HG02884 (cell line): ENCODE results near the gene MYMK.

Source experiments
- ATAC-seq: cut with Tn5 transposase; IDR thresholded peaks from one replicate; pipeline ENCODE4 v1.9.1; 2021; ENCODE audit warnings: mild to moderate bottlenecking, moderate library complexity; ENCODE audit not compliant: unreplicated experiment

Gene MYMK

DNA sequence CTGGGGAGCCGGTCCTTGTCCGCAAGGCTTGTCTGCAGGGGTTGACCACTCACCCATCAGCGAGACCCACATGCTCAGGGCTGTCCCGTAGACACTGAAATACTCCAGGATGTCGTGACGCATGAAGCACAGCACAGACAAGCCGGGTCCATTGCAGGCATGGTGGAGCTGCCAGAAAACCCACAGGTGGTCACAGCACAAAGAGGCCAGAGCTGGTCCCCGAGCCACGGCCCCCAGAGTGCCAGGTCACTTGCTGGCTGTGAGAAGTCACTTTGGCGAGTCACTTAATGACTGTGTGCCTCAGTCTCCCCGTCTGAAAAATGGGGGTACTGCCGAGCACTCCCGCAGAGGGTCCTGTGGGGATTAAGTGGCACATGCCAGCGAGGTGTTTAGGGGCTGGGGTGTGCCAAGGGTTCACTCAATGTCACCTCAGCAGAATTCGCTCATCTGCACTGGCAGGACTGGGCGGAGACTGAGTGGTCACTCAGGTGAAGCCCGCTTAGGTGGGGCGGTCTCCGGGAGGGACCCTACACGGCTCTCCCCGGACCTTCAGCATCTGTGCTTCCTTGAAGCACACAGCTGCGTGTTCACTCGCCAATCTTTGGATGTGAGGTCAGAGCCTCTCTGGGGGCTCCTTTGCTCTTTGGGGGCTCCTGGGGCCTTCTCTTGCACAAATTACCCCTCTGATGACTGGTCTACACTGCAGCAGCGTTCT, 4.5 kb downstream of the MYMK start:
- no peak for ATAC-seq

DNA sequence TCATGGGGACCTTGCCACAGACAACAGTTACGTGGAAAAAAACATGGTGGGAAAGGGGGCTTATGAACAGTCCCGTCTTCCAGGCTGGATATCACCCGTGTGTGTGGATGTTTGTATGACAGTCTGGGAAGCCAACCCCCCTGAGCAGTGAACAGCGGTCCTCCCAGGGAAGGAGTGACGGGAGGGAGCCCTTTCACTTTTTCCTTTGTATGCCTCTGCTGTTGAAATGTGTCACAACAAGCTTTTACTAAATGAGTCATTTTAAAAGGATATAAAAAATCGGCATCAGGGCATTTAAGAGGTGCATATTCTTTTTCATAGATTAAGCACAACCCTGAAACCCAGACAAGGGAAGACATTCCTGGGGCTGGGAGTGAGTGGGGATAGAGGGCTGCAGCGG, 5.1 kb downstream of the MYMK start:
- no peak for ATAC-seq

DNA sequence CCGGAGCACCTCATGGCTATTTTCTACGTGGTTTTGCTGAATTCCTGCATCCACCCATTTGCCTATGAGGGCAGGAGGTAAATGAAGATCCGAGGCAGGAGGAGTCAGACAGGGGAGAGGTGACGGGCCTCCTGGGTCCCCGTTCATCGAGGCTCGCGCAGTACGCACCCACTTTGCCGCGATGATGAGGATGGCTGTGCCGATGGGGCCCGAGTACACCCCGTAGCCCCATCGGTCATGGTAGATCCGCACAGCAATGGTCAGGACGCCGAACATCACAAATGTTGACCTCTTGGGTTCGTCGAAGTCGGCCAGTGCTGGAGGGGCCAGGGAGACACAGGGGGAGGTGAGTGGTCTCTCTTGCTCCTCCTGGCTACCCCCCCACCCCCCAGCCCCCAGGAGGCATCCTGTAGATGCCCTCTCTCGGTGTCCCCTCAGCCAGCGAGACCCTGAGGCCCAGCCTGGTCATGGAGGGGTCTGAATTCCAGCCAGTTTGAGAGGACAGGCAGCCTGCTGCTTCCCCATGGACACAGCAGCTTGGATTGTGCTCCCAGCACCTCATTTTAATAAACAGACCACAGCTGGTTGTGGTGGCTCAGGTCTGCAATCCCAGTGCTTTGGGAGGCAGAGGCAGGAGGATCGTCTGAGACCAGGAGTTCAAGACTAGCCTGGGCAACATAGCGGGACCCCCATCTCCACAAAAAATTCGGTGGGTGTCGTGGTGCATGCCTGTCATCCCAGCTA, 5.9 kb downstream of the MYMK start:
- no peak for ATAC-seq

DNA sequence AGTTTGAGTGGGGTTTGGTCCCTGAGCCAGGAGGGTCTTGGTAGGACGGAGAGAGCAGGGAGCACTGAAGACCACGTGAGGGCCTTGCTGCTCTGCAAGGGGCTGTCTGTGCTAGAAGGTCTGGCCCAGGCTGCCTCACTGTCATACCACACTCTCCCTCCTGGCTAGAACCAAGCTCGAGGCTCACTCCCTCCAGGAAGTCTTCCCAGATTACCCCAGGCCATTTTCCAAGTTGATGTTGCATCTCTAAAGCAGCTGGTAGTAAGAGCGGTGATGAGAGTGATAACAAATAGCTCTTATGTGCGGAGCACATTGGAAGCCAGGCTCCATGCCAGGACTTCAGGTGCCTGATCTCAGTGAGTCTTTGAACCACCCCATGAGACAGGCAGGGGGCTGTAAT, 6.6 kb downstream of the MYMK start:
- ATAC-seq: no peak

DNA sequence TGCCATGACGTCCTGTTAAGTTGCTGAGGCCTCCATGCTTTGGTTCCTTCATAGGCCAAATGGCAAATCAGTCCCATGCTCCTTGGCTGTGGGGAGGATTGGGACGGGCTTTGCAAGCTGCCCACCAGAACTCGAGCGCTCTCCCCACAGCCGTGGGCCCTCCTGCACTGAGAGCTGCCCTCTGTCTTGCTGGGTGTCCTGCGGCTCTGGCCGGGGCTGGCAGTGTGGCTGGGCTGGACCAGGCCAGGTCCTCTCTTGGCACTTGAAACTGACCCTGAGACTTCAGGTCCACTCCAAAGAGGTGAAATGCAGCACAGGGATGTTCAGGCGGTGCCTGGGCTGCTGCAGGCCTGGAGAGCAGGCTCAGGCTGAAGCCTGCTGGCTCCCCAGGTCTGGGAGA, 7.0 kb downstream of the MYMK start:
- ATAC-seq: no peak

DNA sequence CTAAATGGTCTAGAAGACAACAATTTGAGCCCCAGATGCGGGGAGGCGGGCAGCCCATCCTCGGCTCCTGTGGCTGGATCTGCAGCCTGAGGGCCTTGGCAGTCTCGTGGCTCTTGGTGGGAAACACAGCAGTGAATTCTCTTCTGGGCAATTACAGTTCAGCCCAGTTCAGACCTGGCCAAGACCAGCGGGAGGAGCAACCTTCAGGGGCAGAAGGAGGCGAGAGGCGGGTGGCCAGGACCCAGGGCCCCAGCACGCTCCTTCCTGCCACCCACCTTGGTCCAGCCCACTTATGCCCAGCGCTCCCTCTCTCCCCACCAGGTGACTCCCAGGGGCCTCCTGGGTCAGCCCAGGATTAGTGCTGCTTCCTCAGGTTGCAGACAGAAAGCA, 7.8 kb downstream of the MYMK start:
- no peak for ATAC-seq

DNA sequence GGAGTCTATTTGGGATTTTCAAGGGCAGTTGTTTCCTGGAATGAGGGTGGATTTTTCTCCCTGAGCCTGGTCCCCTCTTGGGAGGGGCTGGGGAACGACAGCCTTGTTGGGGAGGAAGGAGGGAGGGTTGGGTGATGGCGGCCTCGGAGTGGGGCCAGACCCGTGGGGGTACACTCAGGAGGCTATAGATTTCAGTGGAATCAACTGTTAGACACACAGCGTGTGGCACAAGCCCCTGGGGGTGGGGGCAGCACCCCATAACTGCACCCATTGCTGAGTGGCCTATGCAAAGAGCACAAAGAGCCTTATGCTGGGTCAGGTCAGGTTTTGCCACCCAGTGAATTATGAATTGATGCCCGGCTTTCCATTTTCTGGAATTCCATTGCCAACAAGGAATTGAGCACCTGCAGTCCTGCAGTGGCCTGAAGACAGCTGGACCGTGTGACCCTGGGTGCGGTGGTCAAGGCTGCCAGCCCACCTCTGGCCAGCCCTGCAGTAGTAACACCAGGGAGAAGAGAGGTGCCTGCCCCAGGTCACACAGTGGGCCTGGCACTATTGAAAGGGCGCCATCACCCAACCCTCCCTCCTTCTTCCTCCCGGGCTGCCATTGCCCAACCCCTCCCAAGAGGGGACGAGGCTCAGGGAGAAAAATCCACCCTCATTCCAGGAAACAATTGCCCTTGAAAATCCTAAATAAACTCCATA, 8.4 kb downstream of the MYMK start:
- ATAC-seq: no peak

DNA sequence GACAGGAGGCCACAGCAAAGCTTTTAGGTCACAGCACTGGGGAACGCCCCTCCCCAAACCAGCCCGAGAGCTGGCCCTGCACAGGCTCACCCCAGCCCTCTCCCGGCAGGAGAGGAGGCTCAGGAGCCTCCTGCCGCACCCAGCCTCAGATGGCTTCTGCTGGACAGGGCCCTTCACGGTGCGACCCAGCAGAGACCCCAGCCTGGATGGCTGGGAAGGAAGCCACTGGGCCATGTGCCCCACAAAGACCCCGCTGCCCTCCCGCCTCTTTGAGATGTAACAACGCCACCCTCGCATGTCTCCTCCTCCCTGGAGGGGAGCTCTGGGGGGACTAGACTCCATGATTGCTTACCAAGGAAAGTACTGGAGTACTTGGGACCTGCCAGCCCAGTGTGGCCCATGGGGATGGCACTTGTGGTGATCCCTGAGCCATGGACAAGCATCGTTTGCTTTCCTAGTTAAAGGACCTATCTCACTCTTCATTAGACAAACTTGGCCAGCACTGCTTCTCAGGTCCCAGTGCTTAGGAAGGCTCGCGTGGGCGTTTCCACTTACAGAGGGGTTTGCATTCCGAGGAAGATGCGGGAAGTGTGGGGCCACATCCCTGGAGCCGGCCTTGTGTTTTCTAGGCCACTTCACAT, 9.0 kb downstream of the MYMK start:
- no peak for ATAC-seq

DNA sequence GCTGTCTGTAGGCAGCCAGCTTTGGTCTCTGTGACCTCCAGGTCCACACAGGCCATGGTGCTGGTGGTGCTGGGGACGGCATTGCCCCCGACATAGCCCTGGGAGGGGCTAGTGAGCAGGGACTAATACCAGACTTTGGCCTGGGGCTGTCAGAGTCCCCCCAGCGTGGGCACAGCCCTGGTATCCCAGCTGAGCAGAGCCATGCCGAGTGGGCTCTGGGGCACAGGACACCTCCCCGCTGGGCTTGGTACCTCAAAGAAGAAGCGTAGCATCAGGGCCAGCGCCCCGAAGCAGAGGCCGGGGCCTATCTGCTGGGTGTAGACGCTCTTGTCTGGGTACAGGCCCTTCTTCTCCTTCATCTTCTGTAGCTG, 9.5 kb downstream of the MYMK start:
- no peak for ATAC-seq

DNA sequence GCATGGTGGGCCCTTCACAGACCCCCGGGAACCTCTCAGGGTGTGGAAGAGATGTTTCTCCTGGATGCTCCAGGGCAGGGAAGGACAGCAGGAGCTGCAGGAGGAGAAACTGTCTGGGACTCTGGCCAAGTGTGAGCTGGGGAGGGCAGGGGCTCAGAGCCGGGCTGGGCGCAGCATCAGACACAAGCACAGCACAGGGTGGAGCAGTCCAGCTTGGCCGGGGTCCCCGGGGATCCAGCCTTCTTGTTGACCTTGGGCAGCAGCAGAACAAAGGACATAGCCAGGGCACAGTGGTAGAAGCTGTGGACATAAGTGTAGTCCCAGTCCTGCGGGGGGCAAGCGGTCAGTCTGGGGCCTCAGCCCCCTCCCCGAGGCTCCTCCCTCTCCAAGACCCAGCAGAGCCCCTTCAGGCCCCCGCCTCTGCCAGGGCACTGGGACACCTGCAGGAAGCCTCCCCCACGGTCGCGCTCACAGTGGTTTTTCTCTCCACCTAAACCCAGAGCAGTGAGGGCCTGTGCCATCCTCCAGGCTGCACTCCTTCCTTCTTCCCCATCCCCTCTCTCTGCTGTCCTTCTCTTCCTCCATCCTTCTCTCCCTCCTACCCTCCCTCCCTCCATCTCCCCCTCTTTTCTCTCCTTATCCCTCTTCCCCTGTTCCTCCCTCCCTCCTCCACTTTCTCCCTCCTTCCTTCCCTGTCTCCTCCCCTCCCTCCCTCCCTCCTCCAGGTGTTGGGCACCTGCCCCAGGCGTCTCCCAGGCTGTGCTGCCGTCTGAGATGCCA, 10.1 kb downstream of the MYMK start:
- no peak for ATAC-seq

DNA sequence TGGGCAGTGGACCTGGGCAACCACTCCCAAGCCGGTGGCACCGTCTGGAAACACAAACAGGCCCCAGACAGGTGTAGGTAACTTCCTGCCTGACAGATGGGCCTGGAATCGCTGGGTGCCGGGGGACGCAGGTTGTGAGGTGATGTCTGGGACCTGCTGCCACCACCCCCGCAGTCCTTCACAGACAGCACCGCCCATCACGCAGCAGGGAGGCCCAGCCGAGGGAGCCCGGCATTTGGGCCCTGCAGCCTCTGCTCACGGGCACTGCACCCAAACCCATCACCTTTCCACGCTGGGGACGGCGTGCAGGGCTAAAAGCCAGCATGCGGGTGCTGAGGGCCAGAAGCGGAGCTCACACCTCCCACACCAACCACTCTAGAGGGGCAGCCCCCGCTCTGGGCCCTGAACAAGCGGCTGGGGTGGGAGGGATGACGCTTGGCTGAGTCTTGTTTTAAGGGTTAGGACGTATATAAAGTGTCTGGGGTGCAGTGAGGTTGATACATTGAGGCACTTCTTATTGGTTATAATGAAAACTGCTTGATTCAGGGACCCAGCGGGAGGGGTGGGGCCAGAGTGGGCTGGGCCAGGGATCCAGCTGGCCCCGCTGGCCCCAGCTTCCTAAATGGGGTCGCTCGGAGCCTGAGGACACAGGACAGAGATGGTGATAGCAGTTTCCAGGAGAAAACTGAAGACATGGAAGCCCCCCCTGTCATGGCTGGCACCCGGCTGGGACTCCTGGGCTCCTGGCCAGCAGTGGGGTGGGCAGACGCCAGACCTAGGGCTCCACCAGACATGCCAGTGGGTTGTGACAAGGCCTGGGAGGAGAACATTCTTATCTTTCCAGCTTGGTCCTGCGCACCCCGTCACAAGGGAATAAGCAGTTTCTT, 11.3 kb downstream of the MYMK start:
- ATAC-seq: no peak

DNA sequence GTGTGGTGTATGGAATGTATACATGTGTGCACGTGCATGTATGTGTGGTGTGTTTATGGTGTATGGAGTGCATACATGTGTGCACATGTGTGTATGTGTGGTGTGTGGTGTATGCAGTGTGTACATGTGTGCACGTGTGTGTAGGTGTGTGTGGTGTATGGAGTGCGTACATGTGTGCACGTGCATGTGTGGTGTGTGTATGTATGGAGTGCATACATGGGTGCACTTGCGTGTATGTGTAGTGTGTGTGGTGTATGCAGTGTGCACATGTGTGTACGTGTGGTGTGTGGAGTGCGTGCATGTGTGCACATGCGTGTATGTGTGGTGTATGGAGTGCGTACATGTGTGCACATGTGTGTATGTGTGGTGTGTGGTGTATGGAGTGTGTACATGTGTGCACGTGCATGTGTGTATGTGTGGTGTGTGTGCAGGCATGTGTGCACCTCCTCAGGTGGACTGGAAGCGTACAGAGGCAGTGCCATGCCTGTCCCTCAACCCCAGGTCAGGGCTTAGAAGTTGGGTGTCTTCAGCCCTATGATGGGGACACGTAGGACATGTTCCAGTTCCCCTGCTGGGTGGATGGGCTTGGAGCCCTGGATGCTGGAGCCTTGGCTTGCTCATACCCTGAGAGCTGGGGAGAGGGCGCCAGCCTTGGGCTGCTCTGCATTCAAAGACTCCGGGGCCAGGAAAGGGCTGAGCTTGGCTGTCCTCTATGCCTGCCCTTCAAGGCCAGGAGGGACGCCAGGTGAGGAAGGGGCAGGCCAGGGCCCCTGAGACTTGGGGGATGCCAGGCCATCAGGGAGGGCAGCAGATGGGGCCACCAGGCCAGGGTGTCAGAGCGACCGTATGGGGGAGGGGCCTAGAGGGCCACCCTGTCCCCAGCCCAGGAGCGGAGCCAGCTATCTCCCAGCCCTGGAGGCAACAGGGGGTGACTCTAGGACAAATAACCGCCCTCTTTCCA, 12.2 kb downstream of the MYMK start:
- ATAC-seq: no peak

DNA sequence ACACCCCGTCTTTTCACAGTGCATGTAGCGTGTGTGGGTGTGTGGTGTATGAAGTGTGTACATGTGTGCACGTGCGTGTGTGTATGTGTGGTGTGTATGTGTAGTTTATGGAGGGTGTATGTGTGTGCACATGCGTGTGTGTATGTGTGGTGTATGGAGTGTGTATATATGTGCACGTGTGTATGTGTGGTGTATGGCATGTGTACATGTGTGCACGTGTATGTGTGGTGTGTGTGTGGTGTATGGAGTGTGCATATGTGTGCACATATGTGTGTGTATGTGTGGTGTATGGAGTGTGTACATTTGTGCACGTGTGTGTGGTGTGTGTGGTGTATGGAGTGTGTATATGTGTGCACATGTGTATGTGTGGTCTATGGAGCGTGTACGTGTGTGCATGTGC, 13.2 kb downstream of the MYMK start:
- no peak for ATAC-seq

DNA sequence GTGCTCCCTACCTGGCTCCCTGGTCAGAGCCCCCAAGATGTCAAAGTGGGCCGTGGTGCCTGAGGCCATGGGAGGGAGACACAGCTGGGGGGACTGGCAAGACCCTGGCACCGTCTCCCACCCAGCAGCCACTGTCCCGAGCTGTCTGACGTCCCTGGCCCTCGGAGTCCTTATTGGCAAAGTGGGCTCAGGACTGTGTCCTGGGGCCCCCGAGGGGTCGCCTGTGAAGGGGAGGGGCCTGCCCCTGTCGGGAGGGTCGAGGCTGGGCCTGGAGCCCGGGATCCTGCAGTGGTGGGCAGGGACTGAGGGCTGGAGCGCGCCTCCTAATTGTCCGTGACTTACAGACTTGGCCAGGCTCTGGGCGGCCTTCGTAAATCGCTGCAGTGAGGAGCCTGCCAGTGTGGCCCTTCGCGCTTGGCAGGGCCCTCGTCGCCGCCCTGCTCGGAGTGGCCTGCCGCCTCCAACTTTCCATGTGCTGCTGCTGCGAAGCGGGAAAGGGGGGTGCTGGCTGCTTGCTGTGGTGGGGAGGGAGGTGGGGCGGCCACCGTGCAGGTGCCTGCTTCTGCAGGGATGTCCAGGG, 13.7 kb downstream of the MYMK start:
- no peak for ATAC-seq

DNA sequence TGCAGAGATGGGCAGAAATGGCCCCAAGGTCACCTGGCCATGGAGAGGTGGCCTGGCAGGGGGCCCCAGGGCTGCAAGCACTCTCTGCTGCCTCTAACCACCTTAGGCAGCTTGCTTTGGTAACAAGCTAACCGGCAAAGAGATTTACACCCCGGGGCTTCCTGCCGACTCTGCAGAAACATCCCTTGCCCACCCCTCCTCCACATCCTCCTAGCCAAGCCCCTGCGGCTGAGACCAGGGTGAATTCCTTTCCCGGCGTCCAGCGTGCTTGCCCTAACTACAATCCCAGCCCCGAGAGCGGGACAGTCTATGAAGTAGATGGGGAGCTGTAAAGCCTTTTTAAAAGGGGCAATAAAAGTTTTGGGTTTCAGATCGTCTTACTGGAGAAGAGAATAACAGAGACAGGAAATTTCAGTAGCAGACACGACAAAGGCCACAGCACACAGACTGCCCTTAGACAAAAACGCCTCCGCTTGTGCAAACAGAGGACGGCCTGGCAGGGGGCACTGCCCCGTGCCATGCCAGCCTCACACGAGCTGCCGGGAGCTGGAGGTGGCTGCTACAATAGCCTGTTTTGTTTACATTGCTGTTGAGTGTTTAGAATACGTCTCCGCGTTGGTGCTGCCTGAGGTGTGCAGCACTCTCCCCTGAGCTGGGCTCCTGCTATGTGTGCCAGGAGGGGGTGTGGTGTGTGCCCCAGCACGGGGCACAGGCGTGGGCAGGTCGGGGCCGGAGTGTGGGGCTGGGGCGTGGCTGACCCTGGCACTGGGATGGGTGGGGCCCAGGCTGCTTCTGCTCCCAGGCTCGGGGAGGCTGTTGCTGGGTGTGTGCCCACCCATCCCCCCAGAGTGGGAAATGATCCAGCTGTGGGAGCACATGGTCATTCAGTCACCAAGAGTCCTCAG, 15.3 kb downstream of the MYMK start:
- no peak for ATAC-seq

DNA sequence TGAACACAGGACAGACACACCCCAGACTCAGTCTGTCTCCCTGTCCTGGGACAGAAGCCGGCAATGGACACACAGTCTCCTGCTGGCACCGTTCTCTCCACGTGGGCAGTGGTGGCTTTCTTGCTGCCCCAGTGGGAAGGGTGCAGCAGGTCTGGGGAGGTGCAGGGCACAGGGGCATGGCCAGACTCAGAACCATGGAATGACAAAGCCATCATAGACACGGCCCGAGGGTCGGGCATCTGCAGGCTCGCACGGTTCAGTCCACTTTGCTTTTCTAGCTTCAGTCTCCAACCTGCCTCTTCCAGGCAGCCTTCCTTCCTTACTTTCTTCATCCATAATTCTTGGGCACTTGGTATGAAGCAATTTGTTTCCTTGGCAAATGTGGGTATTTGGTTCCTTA, 16.7 kb downstream of the MYMK start:
- no peak for ATAC-seq

DNA sequence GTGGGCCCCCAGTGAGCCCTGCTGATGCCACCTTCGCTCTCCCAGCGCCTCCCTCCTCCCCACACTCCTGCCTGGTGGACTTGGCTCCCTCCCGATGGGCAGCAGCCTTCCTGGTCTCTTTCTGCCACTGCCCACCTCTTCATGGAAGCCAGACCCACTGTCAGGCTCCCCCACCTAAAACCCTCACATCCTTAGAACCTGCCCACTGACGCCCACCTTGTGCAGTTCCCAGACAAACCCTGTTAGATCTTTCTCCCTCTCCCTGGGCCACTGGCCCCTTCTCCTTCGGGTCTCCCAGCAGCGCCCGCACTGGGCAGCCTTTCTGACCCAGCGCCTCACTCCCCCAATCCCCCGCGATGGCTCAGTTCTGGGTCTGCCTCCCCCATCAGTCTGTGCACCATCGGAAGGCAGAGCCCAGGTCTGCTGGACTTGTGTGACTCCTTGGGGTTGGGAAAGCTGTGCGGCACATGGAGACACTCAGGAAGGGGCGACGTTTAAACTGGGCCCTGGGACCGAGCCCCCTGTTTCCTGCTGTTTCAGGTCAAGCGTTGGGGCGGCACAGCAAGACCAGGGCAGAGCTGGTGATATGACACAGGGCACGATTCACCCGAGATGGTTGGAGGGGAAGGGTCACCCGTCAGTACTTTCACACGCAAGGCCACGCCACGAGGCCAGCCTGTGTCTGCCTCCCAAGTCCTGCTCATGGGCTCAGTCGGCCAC, 17.4 kb downstream of the MYMK start:
- no peak for ATAC-seq
